HEK293T (cell line): Measurements from ENCODE around the gene ZNF532.
"Not testable (repeated sequence)": the region's sequence is repeated elsewhere in the genome, so short reads cannot be mapped to it uniquely, and the experiment has no call there.

Source experiments
- CTCF ChIA-PET: fragments of 350-600 bp; formaldehyde crosslinking; extraction: SDS; loops from one replicate; lab custom pipeline; 2021; ENCODE audit warnings: antibody characterized with exemption, inconsistent platforms; lab: Yijun Ruan, JAX
- POLR2A ChIA-PET: fragments of 350-600 bp; formaldehyde crosslinking; extraction: SDS; loops from one replicate; lab custom pipeline; 2020; ENCODE audit warnings: antibody characterized with exemption, inconsistent platforms; lab: Yijun Ruan, JAX
- DNase-seq: peaks from one replicate; pipeline ENCODE4 v3.0.0; 2012; ENCODE audit warnings: mixed read lengths; ENCODE audit errors: extremely low spot score
- ARNT ChIP-seq: fragments of 450-650 bp; IDR thresholded peaks from 2 replicates; pipeline ENCODE4 v1.6.1; 2017; ENCODE audit warnings: mild to moderate bottlenecking
- BHLHE40 ChIP-seq: fragments of 450-650 bp; IDR thresholded peaks from 2 replicates; pipeline ENCODE4 v1.6.1; 2016; ENCODE audit warnings: mild to moderate bottlenecking, moderate library complexity, borderline replicate concordance
- CTBP1 ChIP-seq: fragments of 450-650 bp; IDR thresholded peaks from 2 replicates; pipeline ENCODE4 v1.6.1; 2016; ENCODE audit warnings: borderline replicate concordance
- ELF4 ChIP-seq: fragments of 450-650 bp; IDR thresholded peaks from 2 replicates; pipeline ENCODE4 v1.6.1; 2017; ENCODE audit warnings: antibody characterized with exemption
- FOXA1 ChIP-seq: fragments of 450-650 bp; IDR thresholded peaks from 2 replicates; pipeline ENCODE4 v1.6.1; 2016; ENCODE audit warnings: mild to moderate bottlenecking
- FOXK2 ChIP-seq: fragments of 450-650 bp; IDR thresholded peaks from 2 replicates; pipeline ENCODE4 v1.6.1; 2016; ENCODE audit warnings: mild to moderate bottlenecking
- FOXM1 ChIP-seq: fragments of 450-650 bp; IDR thresholded peaks from 2 replicates; pipeline ENCODE4 v1.6.1; 2017; ENCODE audit warnings: mild to moderate bottlenecking, borderline replicate concordance
- HDGF ChIP-seq: fragments of 450-650 bp; IDR thresholded peaks from 2 replicates; pipeline ENCODE4 v1.6.1; 2017; ENCODE audit warnings: antibody characterized with exemption, borderline replicate concordance
- L3MBTL2 ChIP-seq: fragments of 450-650 bp; conservative IDR thresholded peaks from 2 replicates; pipeline ENCODE4 v1.6.1; 2016; ENCODE audit warnings: mild to moderate bottlenecking
- LEF1 ChIP-seq: fragments of 450-650 bp; IDR thresholded peaks from 2 replicates; pipeline ENCODE4 v1.6.1; 2017; ENCODE audit warnings: mild to moderate bottlenecking, borderline replicate concordance
- NFRKB ChIP-seq: fragments of 450-650 bp; IDR thresholded peaks from 2 replicates; pipeline ENCODE4 v1.6.1; 2016; ENCODE audit warnings: mild to moderate bottlenecking, moderate library complexity
- PKNOX1 ChIP-seq: fragments of 450-650 bp; IDR thresholded peaks from 2 replicates; pipeline ENCODE4 v1.6.1; 2016
- SP1 ChIP-seq: fragments of 450-650 bp; IDR thresholded peaks from 2 replicates; pipeline ENCODE4 v1.6.1; 2017
- SUZ12 ChIP-seq: fragments of 450-650 bp; IDR thresholded peaks from 2 replicates; pipeline ENCODE4 v1.6.1; 2016; ENCODE audit warnings: mild to moderate bottlenecking
- TARDBP ChIP-seq: fragments of 450-650 bp; IDR thresholded peaks from 2 replicates; pipeline ENCODE4 v1.6.1; 2016
- ZNF384 ChIP-seq: fragments of 450-650 bp; IDR thresholded peaks from 2 replicates; pipeline ENCODE4 v1.6.1; 2016

The ZNF532 gene

DNA sequence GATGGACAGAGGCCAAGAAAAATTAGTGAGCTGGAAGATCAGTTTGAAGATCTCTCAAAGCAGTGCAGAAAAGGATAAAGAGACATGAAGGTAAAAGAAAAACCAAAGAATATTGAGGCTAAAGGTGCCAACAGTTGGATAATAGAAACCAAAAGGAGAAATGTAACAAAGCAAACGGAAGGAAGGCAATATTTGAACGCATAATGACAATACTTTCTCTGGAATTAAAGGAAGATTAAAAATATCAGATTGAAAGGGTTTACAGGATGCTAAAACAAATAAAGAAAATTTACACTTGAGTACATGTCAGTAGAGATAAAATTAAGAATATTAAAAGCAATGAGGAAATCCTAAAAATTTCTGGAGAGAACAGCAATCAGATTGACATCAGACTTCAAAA lies 149.1 kb downstream of the ZNF532 start:
- DNase-seq, result no peak
- POLR2A ChIA-PET, result no interaction called here
- CTCF ChIA-PET, result no interaction called here
- no peak for TF ChIP-seq L3MBTL2
- no peak for TF ChIP-seq ARNT
- TF ChIP-seq SUZ12, result no peak
- no peak for TF ChIP-seq TARDBP

DNA sequence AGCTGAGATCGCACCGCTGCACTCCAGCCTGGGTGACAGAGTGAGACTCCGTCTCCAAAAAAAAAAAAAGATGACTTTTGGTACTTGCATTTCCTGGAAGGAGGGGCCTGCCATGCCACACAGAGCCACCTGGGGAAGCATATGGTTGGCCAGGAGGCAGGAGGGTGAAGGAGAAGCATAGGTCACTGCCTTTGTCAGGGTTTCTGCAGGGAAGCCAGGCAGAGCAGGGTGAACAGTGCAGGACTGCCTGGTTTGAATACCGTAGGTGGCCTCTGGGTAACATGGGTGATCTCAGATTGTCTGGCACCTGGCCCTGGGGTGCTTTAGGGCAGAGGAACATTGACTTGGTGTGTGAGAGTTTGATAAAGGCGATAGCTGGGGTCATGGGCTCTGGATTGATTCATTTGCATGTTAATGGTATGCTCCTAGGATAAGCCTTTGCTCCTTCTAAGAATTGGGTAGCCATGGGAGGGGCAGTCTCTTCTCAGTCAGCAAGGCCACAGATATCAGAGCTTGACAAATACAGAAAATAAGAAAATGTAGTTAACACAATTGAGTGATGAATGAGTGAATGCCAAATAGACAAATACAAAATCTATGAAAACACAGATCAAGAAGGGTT lies 151.0 kb downstream of the ZNF532 start:
- POLR2A ChIA-PET, result no interaction called here
- CTCF ChIA-PET, result no interaction called here
- TF ChIP-seq ELF4 (no peak), L3MBTL2 (no peak), TARDBP (no peak), FOXK2 (no peak), LEF1 (no peak), HDGF (no peak)
- no peak for DNase-seq

DNA sequence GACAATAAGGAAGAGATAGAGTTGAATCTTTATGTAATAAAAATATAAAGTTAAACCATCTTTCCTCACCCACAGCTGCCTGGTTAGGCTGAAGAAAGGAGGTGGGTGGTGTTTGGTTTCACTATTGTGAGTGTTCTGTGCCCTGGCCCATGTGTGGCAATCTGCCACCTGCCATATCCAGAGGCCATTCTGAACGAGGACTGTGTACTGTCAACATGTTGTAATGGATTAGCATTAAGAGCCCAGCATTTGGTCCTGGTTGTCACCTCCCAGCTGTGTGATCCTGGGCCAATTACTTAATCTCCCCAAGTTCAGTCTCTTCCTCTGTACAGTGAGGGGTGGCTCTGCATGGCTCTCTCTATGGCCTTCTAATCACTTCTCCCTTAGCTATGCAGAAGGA lies 156.8 kb downstream of the ZNF532 start:
- CTCF ChIA-PET, result interaction anchor here (0.7 kb wide), 1 partner anchor 691 kb away, joined by 3 read pairs; no protein-coding TSS in a partner anchor
- POLR2A ChIA-PET, result interaction anchor here (0.6 kb wide), 1 partner anchor 27 kb away, joined by 3 read pairs; no protein-coding TSS in a partner anchor
- TF ChIP-seq LEF1, result no peak
- TF ChIP-seq PKNOX1, result no peak
- TF ChIP-seq ZNF384, result no peak
- no peak for TF ChIP-seq ARNT
- TF ChIP-seq L3MBTL2, result no peak
- no peak for TF ChIP-seq FOXA1
- no peak for TF ChIP-seq CTBP1
- no peak for TF ChIP-seq SP1
- no peak for TF ChIP-seq NFRKB
- no peak for TF ChIP-seq SUZ12
- no peak for TF ChIP-seq TARDBP
- TF ChIP-seq ELF4, result no peak
- no peak for TF ChIP-seq FOXK2
- TF ChIP-seq FOXM1, result no peak
- no peak for TF ChIP-seq HDGF
- TF ChIP-seq BHLHE40, result no peak
- DNase-seq, result no peak

- TF ChIP-seq BHLHE40 (no peak), FOXM1 (no peak), L3MBTL2 (no peak), HDGF (no peak), LEF1 (no peak), SUZ12 (no peak), PKNOX1 (no peak), FOXK2 (no peak), NFRKB (no peak), TARDBP (no peak), ARNT (no peak), SP1 (no peak), ELF4 (no peak)
- no peak for DNase-seq
- ChIA-PET CTCF (interaction anchor here (0.7 kb wide), 2 partner anchors 47 to 874 kb away, joined by 3 read pairs; no protein-coding TSS in a partner anchor), POLR2A (interaction anchor here (0.6 kb wide), 1 partner anchor 28 kb away, joined by 3 read pairs; no protein-coding TSS in a partner anchor)
These were observed 157.7 kb downstream of the ZNF532 start for GRCh38 chr18:59022167-59022945.

DNA sequence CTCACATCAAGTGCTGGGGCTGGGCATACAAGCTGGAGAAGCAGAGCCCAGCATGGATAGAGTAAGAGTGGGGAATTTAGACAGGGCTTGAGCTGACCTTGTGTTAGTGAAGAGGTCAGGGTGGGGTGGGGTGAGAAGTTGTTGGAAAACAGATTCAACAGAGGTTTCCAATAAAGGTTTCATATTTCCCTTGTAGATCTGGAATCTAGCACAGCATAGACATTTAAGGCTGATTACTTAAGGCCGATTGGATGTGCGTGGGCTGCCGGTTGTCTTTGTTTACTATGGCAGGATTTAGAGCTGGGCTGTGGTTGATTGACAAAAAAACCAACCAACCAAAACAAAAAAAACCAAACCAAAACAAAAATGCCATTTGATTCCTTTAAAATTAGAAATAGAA lies 160.2 kb downstream of the ZNF532 start:
- ChIA-PET POLR2A (no interaction called here), CTCF (no interaction called here)
- TF ChIP-seq PKNOX1 (peak; percentile 12; the same call in 1 of the 2 replicates), L3MBTL2 (no peak)
- no peak for DNase-seq

GRCh38 chr18:59025532-59025931 lies 160.9 kb downstream of the ZNF532 start:
- DNase-seq, POLR2A ChIA-PET: not testable (repeated sequence)

DNA sequence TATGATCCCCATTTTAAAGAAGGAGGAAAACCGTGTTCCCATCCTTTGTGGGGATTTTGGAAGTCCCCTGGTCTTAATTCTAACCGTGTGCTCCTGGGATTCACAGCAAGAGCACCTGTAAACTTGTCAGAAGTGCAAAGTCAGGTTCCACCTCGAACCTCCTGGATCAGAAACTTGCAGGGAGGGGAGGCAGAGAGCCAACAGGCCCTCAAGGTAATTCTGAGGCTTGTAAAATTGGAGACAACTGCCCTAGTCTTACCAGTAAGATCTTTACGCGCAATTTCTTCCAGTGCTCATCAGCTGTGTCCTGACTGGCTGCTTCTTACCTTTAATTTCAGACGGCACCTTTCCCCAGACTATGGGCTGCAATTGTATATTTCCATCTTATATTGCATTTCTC lies 161.7 kb downstream of the ZNF532 start:
- CTCF ChIA-PET, result no interaction called here
- DNase-seq, result no peak
- TF ChIP-seq CTBP1 (no peak), NFRKB (no peak), SP1 (no peak), FOXA1 (no peak), ELF4 (no peak), L3MBTL2 (no peak), TARDBP (no peak), PKNOX1 (no peak), SUZ12 (no peak), FOXM1 (no peak), HDGF (no peak), FOXK2 (no peak)
- POLR2A ChIA-PET, result interaction anchor here (0.8 kb wide), 1 partner anchor 27 kb away, joined by 3 read pairs; no protein-coding TSS in a partner anchor

More at GRCh38 chr18:59025532-59025931, 160.9 kb downstream of the ZNF532 start:
- CTCF ChIA-PET, result not testable (repeated sequence)
